B cell (primary cell): ENCODE results near the gene GLIS2. TPM values are rescaled to one million over a fixed set of nuclear protein-coding genes. Genes with fewer than 3 reads are reported as not detected.
A peak's percentile ranks its signal among the peaks of the same experiment; 100 is the strongest.

Source experiments
- ATAC-seq: fragments of 200-7000 bp; cut with Tn5 transposase; one replicate; pipeline ENCODE4 v1.10.0; 2021; ENCODE audit warnings: low read depth, mild to moderate bottlenecking, moderate number of reproducible peaks, moderate library complexity
- CTCF ChIA-PET: fragments of 350-600 bp; sonication (Branson Sonifier 250); formaldehyde crosslinking; loops from one replicate; lab custom pipeline; 2021; ENCODE audit warnings: antibody characterized with exemption, inconsistent platforms; lab: Charles Lee
- POLR2A ChIA-PET: fragments of 350-600 bp; sonication (Branson Sonifier 250); formaldehyde crosslinking; loops from one replicate; lab custom pipeline; 2021; ENCODE audit warnings: antibody characterized with exemption; lab: Charles Lee
- DNase-seq: peaks from one replicate; pipeline ENCODE4 v3.0.0; 2013
- H2AFZ ChIP-seq: 2 replicates; pipeline ENCODE4 v1.6.1; 2012; ENCODE audit warnings: mild to moderate bottlenecking, low read depth, low read length; ENCODE audit not compliant: insufficient read depth, poor library complexity, severe bottlenecking
- H3K27ac ChIP-seq, 2 donors: 1 replicate in 1 of 2; 2 replicates in 1 of 2; pipeline ENCODE4 v1.5.1; 2012 to 2013; ENCODE audit warnings: low read length in 2 of 2, mild to moderate bottlenecking in 2 of 2, moderate library complexity in 1 of 2
- H3K27me3 ChIP-seq, 4 experiments: fragments of 200-600 bp in 1 of 4; sonication (generic) in 1 of 4; replicated peaks in 1 of 4; 1 replicate in 2 of 4; 2 replicates in 2 of 4; pipeline versions ENCODE4 v1.6.1 to v1.7.0; 2013 to 2016; ENCODE audit warnings: low read length in 3 of 4, mild to moderate bottlenecking in 2 of 4, mixed read lengths in 1 of 4, moderate library complexity in 1 of 4; ENCODE audit not compliant: insufficient read depth in 4 of 4, control insufficient read depth in 3 of 4; ENCODE audit errors: control extremely low read depth in 1 of 4
- H3K36me3 ChIP-seq, 2 experiments: replicated peaks in 1 of 2; 1 replicate in 1 of 2; 2 replicates in 1 of 2; pipeline versions ENCODE4 v1.6.1 to v1.7.1; 2013; ENCODE audit warnings: low read length in 1 of 2; ENCODE audit not compliant: insufficient read depth in 2 of 2, control insufficient read depth in 1 of 2; ENCODE audit errors: control extremely low read depth in 1 of 2, extremely low read depth in 1 of 2
- H3K4me1 ChIP-seq, 2 donors: fragments of 200-600 bp in 1 of 2; sonication (generic) in 1 of 2; 1 replicate in 1 of 2; 2 replicates in 1 of 2; pipeline versions ENCODE4 v1.5.1 to v1.6.1; 2013 to 2017; ENCODE audit warnings: low read length in 2 of 2; ENCODE audit not compliant: control insufficient read depth in 2 of 2, insufficient read depth in 2 of 2
- H3K4me2 ChIP-seq: replicated peaks from 2 replicates; pipeline ENCODE3; 2012; ENCODE audit warnings: mild to moderate bottlenecking, low read depth, low read length; ENCODE audit not compliant: poor library complexity, severe bottlenecking
- H3K4me3 ChIP-seq, 5 experiments: fragments of 200-600 bp in 1 of 5; sonication (generic) in 1 of 5; 1 replicate in 3 of 5; 2 replicates in 2 of 5; pipeline versions ENCODE4 v1.5.1 to v1.7.0; 2011 to 2016; ENCODE audit warnings: low read length in 4 of 5, mild to moderate bottlenecking in 4 of 5, low read depth in 2 of 5, control low read depth in 1 of 5, moderate library complexity in 1 of 5; ENCODE audit not compliant: insufficient read depth in 1 of 5; ENCODE audit errors: control extremely low read depth in 1 of 5, extremely low read depth in 1 of 5
- H3K79me2 ChIP-seq: fragments of 200-600 bp; sonication (generic); one replicate; pipeline ENCODE4 v1.6.0; 2016; ENCODE audit warnings: low read length; ENCODE audit not compliant: control insufficient read depth, insufficient read depth
- H3K9ac ChIP-seq: fragments of 200-600 bp; sonication (generic); 2 replicates; pipeline ENCODE4 v1.6.1; 2017; ENCODE audit warnings: mild to moderate bottlenecking, low read length, moderate library complexity
- H3K9me3 ChIP-seq, 3 donors: one replicate each; pipeline versions ENCODE4 v1.6.1 to v1.7.1; 2013; ENCODE audit warnings: low read length in 2 of 3; ENCODE audit not compliant: control insufficient read depth in 2 of 3, insufficient read depth in 1 of 3; ENCODE audit errors: control extremely low read depth in 1 of 3
- H4K20me1 ChIP-seq: 2 replicates; pipeline ENCODE4 v1.6.0; 2012; ENCODE audit warnings: mild to moderate bottlenecking, low read length; ENCODE audit not compliant: insufficient read depth, control insufficient read depth, poor library complexity, severe bottlenecking
- H3K27ac Mint-ChIP-seq: one replicate; pipeline ENCODE4 v1.8.0; 2021; ENCODE audit warnings: mixed read lengths
- H3K27me3 Mint-ChIP-seq: one replicate; pipeline ENCODE4 v1.8.0; 2021; ENCODE audit warnings: mixed read lengths
- H3K4me1 Mint-ChIP-seq: one replicate; pipeline ENCODE4 v1.8.0; 2021; ENCODE audit warnings: mixed read lengths
- H3K4me3 Mint-ChIP-seq: one replicate; pipeline ENCODE4 v1.8.0; 2021; ENCODE audit warnings: mixed read lengths
- H3K9me3 Mint-ChIP-seq: one replicate; pipeline ENCODE4 v1.8.0; 2022; ENCODE audit warnings: mixed read lengths; ENCODE audit not compliant: insufficient read depth
- EZH2 ChIP-seq: IDR thresholded peaks from 2 replicates; pipeline ENCODE4 v1.6.1; 2012; ENCODE audit warnings: borderline replicate concordance, low read depth, mild to moderate bottlenecking, moderate library complexity, low read length; ENCODE audit not compliant: insufficient read depth, poor library complexity, severe bottlenecking
- WGBS: methylation state at CpG from one replicate; pipeline ENCODE4 v1.1.5; 2013; ENCODE audit warnings: missing lambda C conversion rate; ENCODE audit not compliant: insufficient coverage; 5-methylcytosine and 5-hydroxymethylcytosine counted together
- intact Hi-C: fragments of 100-400 bp; cut with micrococcal nuclease; formaldehyde crosslinking; loops from one replicate; pipeline ENCODE4 v1.10.0; 2022
- polyA plus RNA-seq: library from polyadenylated mRNA; depleted of rRNA; stranded (reverse); fragments of >200 nt; gene quantifications from 2 replicates; pipeline ENCODE4 v1.2.3, GENCODE V29; 2012
- total RNA-seq, 2 donors: library from RNA; stranded (reverse); fragments of 120-200 nt in 1 of 2; gene quantifications; 1 replicate in 1 of 2; 2 replicates in 1 of 2; pipeline versions ENCODE4 v1.2.3 to v1.2.4, GENCODE V29; 2013 to 2022
- TF ChIP-seq, protein P1 (sequence below): fragments of 200-600 bp; IDR thresholded peaks from one replicate; pipeline ENCODE4 v1.8.0; 2022; ENCODE audit warnings: antibody characterized with exemption, mild to moderate bottlenecking

GLIS2 gene
- total and polyA plus RNA-seq, 2 donors (not counting 1 experiment from before 2014, with no cell fraction given) = not detected

DNA sequence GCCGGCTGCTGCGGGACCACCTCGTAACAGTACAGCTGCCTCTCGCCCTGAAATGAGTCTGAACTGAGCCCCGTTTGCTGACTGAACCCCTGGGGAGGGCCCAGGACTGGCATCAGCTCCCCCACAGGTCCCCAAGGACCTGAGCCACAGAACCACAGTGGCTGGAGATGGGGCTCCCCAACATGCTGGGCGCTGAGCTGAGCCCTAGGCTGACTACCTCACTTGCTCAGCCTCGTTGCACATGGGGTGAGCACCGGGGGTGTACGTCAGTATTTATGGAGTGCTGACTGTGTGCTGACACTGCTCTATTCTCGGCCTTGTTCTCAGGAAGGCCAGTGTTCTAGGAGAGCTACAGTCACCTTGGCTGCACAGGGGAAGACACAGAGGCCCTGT lies 49.1 kb downstream of the GLIS2 start:
- Histone ChIP-seq H3K27me3 (no peaks in the 10 kb centered on the region), H3K4me3 (no peak overlapping the region), H3K9me3 (no peaks in the 10 kb centered on the region), H3K79me2 (peaks cover 4% of the 10 kb centered on the region), H3K4me2 (peak overlapping the region; percentile 55), H3K9ac (no peak overlapping the region), H3K36me3 (peaks cover 4 to 64% of the 10 kb centered on the region in 2 experiments), H4K20me1 (peaks cover 71% of the 10 kb centered on the region), H3K4me1 (peaks cover 6 to 42% of the 10 kb centered on the region in 2 donors), H3K27ac (peak overlapping the region; percentile 27 to 37), H2AFZ (no peak overlapping the region)
- Mint-ChIP-seq H3K4me3 (peak overlapping the region; percentile 64), H3K4me1 (peaks cover 25% of the 10 kb centered on the region), H3K27me3 (no peaks in the 10 kb centered on the region), H3K9me3 (no peaks in the 10 kb centered on the region), H3K27ac (peak overlapping the region; percentile 78)
- intact Hi-C loops = loop anchor here (1.0 to 2.0 kb wide), 2 partner anchors 14 to 140 kb away; partner anchors contain the start of gene PAM16
- ATAC-seq = peak; percentile 89
- TF ChIP-seq, protein P1, sequence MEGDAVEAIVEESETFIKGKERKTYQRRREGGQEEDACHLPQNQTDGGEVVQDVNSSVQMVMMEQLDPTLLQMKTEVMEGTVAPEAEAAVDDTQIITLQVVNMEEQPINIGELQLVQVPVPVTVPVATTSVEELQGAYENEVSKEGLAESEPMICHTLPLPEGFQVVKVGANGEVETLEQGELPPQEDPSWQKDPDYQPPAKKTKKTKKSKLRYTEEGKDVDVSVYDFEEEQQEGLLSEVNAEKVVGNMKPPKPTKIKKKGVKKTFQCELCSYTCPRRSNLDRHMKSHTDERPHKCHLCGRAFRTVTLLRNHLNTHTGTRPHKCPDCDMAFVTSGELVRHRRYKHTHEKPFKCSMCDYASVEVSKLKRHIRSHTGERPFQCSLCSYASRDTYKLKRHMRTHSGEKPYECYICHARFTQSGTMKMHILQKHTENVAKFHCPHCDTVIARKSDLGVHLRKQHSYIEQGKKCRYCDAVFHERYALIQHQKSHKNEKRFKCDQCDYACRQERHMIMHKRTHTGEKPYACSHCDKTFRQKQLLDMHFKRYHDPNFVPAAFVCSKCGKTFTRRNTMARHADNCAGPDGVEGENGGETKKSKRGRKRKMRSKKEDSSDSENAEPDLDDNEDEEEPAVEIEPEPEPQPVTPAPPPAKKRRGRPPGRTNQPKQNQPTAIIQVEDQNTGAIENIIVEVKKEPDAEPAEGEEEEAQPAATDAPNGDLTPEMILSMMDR = no peak
- no peak for TF ChIP-seq EZH2
- WGBS = 27% methylated on average over 10 of the region's 10 CpGs
- DNase-seq = peak; percentile 86
- ChIA-PET CTCF (interaction anchor here (0.6 to 3.9 kb wide), 7 partner anchors 8 to 70 kb away, joined by 3 to 38 read pairs (median 4); partner anchors contain the start of gene GLIS2), POLR2A (interaction anchor here (0.7 to 2.5 kb wide), 5 partner anchors 35 to 1098 kb away, joined by 3 to 11 read pairs (median 7); partner anchors contain the start of gene CDIP1)

DNA sequence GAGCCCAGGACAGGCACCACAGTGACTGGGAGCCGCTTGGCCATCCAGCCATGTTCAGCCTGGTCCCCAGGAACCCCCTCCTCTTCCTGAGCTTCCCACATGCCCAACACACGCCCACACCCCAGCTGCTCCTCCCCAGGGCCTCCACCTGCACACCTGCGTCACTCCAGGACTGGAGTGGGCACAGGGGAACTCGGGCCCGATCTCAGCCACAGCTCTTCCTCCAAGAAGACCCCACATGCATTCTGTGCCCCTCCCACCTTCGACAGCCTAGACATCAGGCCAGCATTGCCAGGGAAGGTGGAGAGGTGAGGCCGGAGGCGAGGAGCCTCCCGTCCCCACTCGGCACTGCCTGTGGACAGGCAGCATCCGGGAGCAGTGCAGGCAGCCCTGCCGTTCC lies 49.7 kb downstream of the GLIS2 start:
- Histone ChIP-seq H3K27me3 (no peaks in the 10 kb centered on the region), H3K79me2 (peaks cover 4% of the 10 kb centered on the region), H3K4me3 (no peak overlapping the region), H2AFZ (no peak overlapping the region), H3K4me1 (peaks cover 6 to 42% of the 10 kb centered on the region in 2 donors), H4K20me1 (peaks cover 71% of the 10 kb centered on the region), H3K9me3 (no peaks in the 10 kb centered on the region), H3K36me3 (peaks cover 4 to 58% of the 10 kb centered on the region in 2 experiments), H3K27ac (no peak overlapping the region), H3K4me2 (peak overlapping the region; percentile 55), H3K9ac (no peak overlapping the region)
- intact Hi-C loops = loop anchor here (1.0 to 2.0 kb wide), 2 partner anchors 15 to 140 kb away; partner anchors contain the start of gene PAM16
- Mint-ChIP-seq H3K4me1 (peaks cover 26% of the 10 kb centered on the region), H3K27me3 (no peaks in the 10 kb centered on the region), H3K4me3 (no peak overlapping the region), H3K27ac (no peak overlapping the region), H3K9me3 (no peaks in the 10 kb centered on the region)
- no peak for TF ChIP-seq EZH2
- TF ChIP-seq, protein P1 = no peak
- no peak for DNase-seq
- ChIA-PET POLR2A (interaction anchor here (1.1 to 2.5 kb wide), 2 partner anchors 37 to 140 kb away, joined by 3 to 11 read pairs; no protein-coding TSS in a partner anchor), CTCF (interaction anchor here (0.6 to 3.9 kb wide), 6 partner anchors 8 to 71 kb away, joined by 3 to 38 read pairs (median 6); no protein-coding TSS in a partner anchor)
- no peak for ATAC-seq
- 96% methylated on average over 11 of the region's 12 CpGs for WGBS
